Small intestine (tissue), 7 donors: ENCODE data around the gene SMIM27. TPM values are rescaled to one million over a fixed set of nuclear protein-coding genes. Genes with fewer than 3 reads are reported as not detected.
A peak's percentile ranks its signal among the peaks of the same experiment; 100 is the strongest.

ENCODE experiments used
- DNase-seq, 2 donors: peaks; one replicate each; pipeline versions ENCODE4 v3.0.0 to v3.0.0-alpha.2; 2013
- FAIRE-seq: peaks from 2 replicates; lab custom pipeline; 2012; peaks lifted over from hg19 to GRCh38; lab: Jason Lieb, UNC
- H3K27ac ChIP-seq, 3 donors: one replicate each; pipeline ENCODE4 v1.5.1; 2013; ENCODE audit warnings: low read length in 2 of 3, mild to moderate bottlenecking in 2 of 3, control low read depth in 1 of 3, inconsistent platforms in 1 of 3, low read depth in 1 of 3, moderate library complexity in 1 of 3
- H3K27me3 ChIP-seq, 3 donors: one replicate each; pipeline ENCODE4 v1.6.1; 2013; ENCODE audit warnings: low read length in 3 of 3, inconsistent platforms in 1 of 3; ENCODE audit not compliant: control insufficient read depth in 3 of 3, insufficient read depth in 3 of 3
- H3K36me3 ChIP-seq, 3 donors: one replicate each; pipeline ENCODE4 v1.6.1; 2013; ENCODE audit warnings: low read length in 3 of 3, inconsistent platforms in 1 of 3, low read depth in 1 of 3, mild to moderate bottlenecking in 1 of 3, moderate library complexity in 1 of 3; ENCODE audit not compliant: control insufficient read depth in 3 of 3, insufficient read depth in 2 of 3
- H3K4me1 ChIP-seq, 3 donors: one replicate each; pipeline ENCODE4 v1.6.1; 2013; ENCODE audit warnings: low read length in 2 of 3, inconsistent platforms in 1 of 3, low read depth in 1 of 3, mild to moderate bottlenecking in 1 of 3, moderate library complexity in 1 of 3; ENCODE audit not compliant: control insufficient read depth in 3 of 3, insufficient read depth in 2 of 3
- H3K4me3 ChIP-seq, 3 donors: one replicate each; pipeline ENCODE4 v1.5.1; 2013; ENCODE audit warnings: low read length in 3 of 3, control low read depth in 1 of 3, inconsistent platforms in 1 of 3, low read depth in 1 of 3, mild to moderate bottlenecking in 1 of 3, moderate library complexity in 1 of 3
- H3K9me3 ChIP-seq, 2 donors: one replicate each; pipeline ENCODE4 v1.6.1; 2013; ENCODE audit warnings: low read depth in 1 of 2, low read length in 1 of 2; ENCODE audit not compliant: control insufficient read depth in 2 of 2, insufficient read depth in 1 of 2
- WGBS, 3 donors: extraction: QIAGEN DNeasy Blood & Tissue Kit; methylation state at CpG; one replicate each; pipeline ENCODE4 v1.1.7; 2013; 5-methylcytosine and 5-hydroxymethylcytosine counted together
- polyA plus RNA-seq, 4 donors: library from polyadenylated mRNA; stranded (reverse) in 3 of 4; unstranded in 1 of 4; fragments of 200-250 nt in 3 of 4; fragments of 120-200 nt in 1 of 4; gene quantifications; one replicate each; pipeline versions ENCODE4 v1.2.1 to v1.2.3, GENCODE V29; 2013
- donor health status: healthy with polysubstance abuse.
- donor health status: control.
- donor health status: control.
- donor health status: Bipolar disorder and iron deficiency.
- donor health status: healthy.

Gene SMIM27
- polyA plus RNA-seq, 4 donors = 6.5 to 15.4 (median 10.0) TPM

DNA sequence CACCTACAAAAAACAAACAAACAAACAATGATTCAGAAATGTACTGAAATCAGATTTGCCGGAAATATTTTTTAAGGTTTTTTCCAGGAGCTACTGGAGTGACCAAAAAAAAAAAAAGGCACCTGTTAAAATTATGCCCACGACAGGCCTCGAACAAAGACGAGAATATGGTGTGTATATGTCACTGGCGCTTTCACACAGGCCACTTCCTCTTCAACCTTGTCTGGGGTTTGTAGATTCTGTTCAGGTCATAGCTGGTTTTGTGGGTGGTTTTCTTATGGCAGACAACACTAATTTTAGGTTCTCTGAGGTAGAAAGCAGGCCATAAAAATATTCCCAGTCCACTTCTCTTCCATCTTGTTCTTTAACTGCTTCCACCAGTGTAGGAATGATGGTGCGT is 13.8 kb downstream of the SMIM27 start:
- no peak overlapping the region for H3K27ac ChIP-seq
- H3K4me1 ChIP-seq = peaks cover 0 to 8% (median 0%) of the 10 kb centered on the region in 3 donors
- DNase-seq (no peak), FAIRE-seq (no peak)
- H3K36me3 ChIP-seq = peaks cover 2 to 38% (median 4%) of the 10 kb centered on the region in 3 donors
- H3K9me3 ChIP-seq = no peaks in the 10 kb centered on the region
- no peak overlapping the region for H3K4me3 ChIP-seq
- H3K27me3 ChIP-seq = no peaks in the 10 kb centered on the region
- 77 to 86% (median 86%) methylated on average over 6 of the region's 6 CpGs for WGBS, 3 donors

DNA sequence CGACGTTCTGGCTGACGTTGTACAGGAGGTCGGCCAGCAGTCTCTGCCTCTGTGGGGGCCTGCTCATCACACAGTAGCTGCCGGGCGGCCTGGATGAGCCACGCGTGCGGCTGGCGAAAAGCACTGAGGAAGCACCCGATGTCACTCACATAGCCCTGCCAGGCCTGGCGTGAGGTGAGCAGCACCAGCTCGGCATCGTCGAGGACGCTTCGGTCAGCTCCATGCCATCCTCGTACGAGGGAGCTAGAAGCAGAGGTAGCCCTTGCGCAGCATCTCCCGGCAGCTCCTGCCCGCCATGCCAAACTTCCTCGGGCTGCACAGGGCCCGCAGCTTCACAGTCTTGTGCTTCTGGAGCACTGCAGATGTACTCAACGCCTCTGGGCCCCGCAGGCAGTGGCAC is 14.6 kb downstream of the SMIM27 start:
- Histone ChIP-seq H3K27me3 (no peaks in the 10 kb centered on the region), H3K27ac (no peak overlapping the region), H3K4me1 (peaks cover 0 to 10% (median 0%) of the 10 kb centered on the region in 3 donors), H3K4me3 (no peak overlapping the region), H3K9me3 (no peaks in the 10 kb centered on the region), H3K36me3 (peaks cover 2 to 38% (median 4%) of the 10 kb centered on the region in 3 donors)
- 96 to 97% (median 97%) methylated on average over 25 to 26 of the region's 26 CpGs for WGBS, 3 donors
- DNase-seq (no peak), FAIRE-seq (no peak)

- H3K36me3 ChIP-seq = peaks cover 0 to 33% (median 4%) of the 10 kb centered on the region in 3 donors
- peaks cover 0 to 7% (median 0%) of the 10 kb centered on the region in 3 donors for H3K4me1 ChIP-seq
- no peak overlapping the region for H3K4me3 ChIP-seq
- no peaks in the 10 kb centered on the region for H3K9me3 ChIP-seq
- no peak overlapping the region for H3K27ac ChIP-seq
- DNase-seq = no peak
- 92 to 94% (median 92%) methylated on average over 4 of the region's 4 CpGs for WGBS, 3 donors
- no peak for FAIRE-seq
- no peaks in the 10 kb centered on the region for H3K27me3 ChIP-seq
Measured at GRCh38 chr9:32570262-32570661, 18.1 kb downstream of the SMIM27 start.

DNA sequence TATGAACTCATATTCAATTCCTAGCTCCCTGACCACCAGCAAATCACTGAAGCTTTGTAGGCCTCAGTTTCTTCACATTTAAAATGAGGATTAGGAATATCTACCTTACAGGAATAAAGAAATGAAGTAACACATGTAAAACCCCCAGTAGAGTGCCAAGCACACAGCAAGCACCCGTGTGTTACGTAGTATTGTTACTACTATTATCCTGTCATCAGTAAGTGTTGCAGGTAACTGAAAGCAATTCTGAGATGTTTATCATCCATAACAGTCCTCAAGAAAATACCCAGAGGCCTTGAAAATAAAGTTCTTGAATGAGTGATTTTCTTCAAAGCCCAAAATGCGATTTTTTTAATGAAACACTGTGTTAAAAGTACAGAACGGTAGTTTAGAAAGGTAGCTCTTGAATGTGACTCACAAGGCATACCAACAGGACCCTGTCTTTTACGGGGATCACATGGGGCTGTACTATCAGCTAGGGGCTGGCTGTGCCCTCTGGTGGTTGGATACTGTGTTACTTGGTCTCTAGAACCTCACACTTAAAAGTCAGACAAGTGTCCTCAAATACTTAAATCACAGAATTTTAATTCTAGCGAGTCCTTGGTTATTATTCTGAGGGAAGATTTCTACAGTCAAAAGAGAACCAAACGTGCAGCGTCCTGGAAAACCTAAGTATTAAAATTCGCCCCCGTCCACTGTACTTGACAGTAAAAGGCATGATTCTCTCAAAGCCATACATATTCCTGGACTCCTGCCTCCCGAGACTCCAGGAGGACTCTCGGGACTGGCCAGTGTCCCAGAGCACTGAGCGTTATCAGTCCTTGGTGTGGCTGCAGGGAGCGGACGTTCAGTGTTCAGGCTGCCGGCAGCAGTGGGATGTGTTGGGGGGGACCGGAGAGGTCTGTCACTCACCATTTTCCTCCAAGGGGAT is 20.1 kb downstream of the SMIM27 start:
- Histone ChIP-seq H3K36me3 (peaks cover 0 to 17% (median 0%) of the 10 kb centered on the region in 3 donors), H3K9me3 (no peaks in the 10 kb centered on the region), H3K4me3 (peak overlapping the region; percentile 76 to 97 (median 88)), H3K27me3 (no peaks in the 10 kb centered on the region), H3K27ac (peak overlapping the region; percentile 78 to 99 (median 96)), H3K4me1 (peaks cover 0 to 5% (median 0%) of the 10 kb centered on the region in 3 donors)
- WGBS, 3 donors = 0 to 2% (median 1%) methylated on average over 17 of the region's 17 CpGs
- FAIRE-seq (peak; percentile 57), DNase-seq (peak; percentile 88 to 90)

DNA sequence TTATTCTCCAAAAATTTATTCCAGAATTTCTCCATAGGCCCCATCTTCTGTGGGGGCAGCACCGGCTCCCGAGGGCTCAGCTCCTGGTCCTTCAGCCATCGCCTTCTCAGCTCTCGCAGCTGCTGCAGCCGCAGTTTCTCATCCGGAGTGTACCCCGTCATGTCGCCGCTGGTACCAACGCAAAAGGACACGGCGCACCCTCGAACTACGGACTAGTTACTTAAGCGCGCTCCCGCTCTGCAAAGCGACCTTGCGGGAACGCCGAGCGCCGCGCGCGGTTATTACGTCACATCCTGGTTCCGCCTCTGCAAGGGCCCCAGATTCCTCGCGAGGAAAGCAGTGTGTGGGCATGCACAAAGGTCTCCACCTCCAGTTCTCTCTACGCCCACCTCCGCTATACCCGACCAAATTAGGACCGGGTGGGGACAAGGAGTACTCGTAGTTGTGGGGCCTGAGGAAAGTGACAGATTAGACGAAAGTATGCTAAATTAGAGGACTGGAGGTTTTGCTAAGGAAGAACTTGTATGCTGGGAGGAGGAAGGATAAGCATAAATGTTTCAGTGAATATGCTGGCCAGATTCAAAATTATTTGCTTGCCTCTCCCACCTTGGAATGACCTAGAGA is 20.9 kb downstream of the SMIM27 start, which contains the start of gene NDUFB6:
Gene NDUFB6, minus strand, starts transcription at position 260 of the 624 bp plus-strand sequence. Its CDS starts 99 bp downstream, at position 161.
- peaks cover 0 to 12% (median 0%) of the 10 kb centered on the region in 3 donors for H3K36me3 ChIP-seq
- H3K4me3 ChIP-seq = peak within 1 kb of the TSS; percentile 76 to 97 (median 88)
- 0% methylated on average over 36 of the region's 36 CpGs for WGBS, 3 donors
- FAIRE-seq (no peak), DNase-seq (peak; percentile 96 to 99)
- peaks cover 0 to 5% (median 0%) of the 10 kb centered on the region in 3 donors for H3K4me1 ChIP-seq
- peak within 1 kb of the TSS; percentile 78 to 99 (median 96) for H3K27ac ChIP-seq
- no peaks in the 10 kb centered on the region for H3K9me3 ChIP-seq
- no peaks in the 10 kb centered on the region for H3K27me3 ChIP-seq

DNA sequence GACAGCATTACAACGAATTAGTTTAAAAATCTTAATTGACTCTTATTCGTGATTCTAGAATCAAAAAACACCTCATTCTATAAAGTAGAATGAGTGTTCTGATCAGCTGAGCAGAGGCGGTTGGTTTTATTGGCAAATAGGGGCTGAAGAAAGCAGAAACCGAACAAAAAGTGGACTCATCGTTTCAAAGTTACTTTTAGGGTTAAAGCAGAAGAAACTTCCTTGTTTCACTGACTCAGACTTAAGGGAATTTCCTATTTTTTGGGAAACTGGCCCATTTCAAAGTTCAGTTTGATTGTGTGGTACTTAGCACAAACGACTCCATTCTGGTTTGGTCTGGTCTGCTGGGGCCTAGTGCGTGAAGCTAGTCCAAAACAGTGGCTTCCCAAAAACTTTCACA is 21.7 kb downstream of the SMIM27 start:
- DNase-seq (no peak), FAIRE-seq (no peak)
- no peak overlapping the region for H3K27ac ChIP-seq
- H3K9me3 ChIP-seq = no peaks in the 10 kb centered on the region
- H3K4me1 ChIP-seq = peaks cover 0 to 5% (median 0%) of the 10 kb centered on the region in 3 donors
- WGBS, 3 donors = 86 to 88% (median 87%) methylated on average over 7 of the region's 7 CpGs
- peaks cover 0 to 11% (median 0%) of the 10 kb centered on the region in 3 donors for H3K36me3 ChIP-seq
- no peak overlapping the region for H3K4me3 ChIP-seq
- peaks cover 0 to 3% (median 0%) of the 10 kb centered on the region in 3 donors for H3K27me3 ChIP-seq

GRCh38 chr9:32574858-32575257 is 22.7 kb downstream of the SMIM27 start:
- H3K27me3 ChIP-seq = peaks cover 0 to 4% (median 0%) of the 10 kb centered on the region in 3 donors
- no peak for FAIRE-seq
- H3K9me3 ChIP-seq = no peaks in the 10 kb centered on the region
- peaks cover 0 to 4% (median 0%) of the 10 kb centered on the region in 3 donors for H3K36me3 ChIP-seq
- WGBS, 3 donors = 19 to 68% (median 22%) methylated on average over 1 of the region's 1 CpG
- H3K27ac ChIP-seq = no peak overlapping the region
- DNase-seq = no peak
- H3K4me1 ChIP-seq = peaks cover 0 to 5% (median 0%) of the 10 kb centered on the region in 3 donors
- no peak overlapping the region for H3K4me3 ChIP-seq

DNA sequence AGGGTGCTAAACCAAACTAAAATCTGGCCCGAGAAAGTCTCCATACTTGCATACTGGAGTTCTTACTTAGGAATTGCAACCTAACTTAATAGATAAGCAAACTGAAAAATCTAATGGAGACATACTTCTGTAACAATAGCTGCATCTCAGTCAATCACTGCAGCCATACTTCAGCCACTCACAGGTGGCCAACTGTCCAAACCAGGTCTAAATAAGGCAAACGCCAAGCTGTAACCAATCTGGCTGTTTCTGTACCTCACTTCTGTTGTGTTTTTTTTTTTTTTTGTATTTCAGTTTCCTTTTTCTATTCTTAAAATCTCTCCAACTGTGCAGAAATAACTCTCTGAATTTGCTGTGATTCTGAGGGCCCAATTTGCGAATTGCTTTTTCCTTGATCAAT is 25.2 kb downstream of the SMIM27 start:
- peaks cover 0 to 4% (median 0%) of the 10 kb centered on the region in 3 donors for H3K27me3 ChIP-seq
- no peaks in the 10 kb centered on the region for H3K36me3 ChIP-seq
- H3K4me1 ChIP-seq = no peaks in the 10 kb centered on the region
- WGBS, 3 donors = 83 to 87% (median 85%) methylated on average over 3 of the region's 3 CpGs
- no peak overlapping the region for H3K4me3 ChIP-seq
- H3K9me3 ChIP-seq = no peaks in the 10 kb centered on the region
- FAIRE-seq (no peak), DNase-seq (no peak)
- H3K27ac ChIP-seq = no peak overlapping the region
